ENCODE data around the gene SLC44A3.

Gene SLC44A3, protein sequence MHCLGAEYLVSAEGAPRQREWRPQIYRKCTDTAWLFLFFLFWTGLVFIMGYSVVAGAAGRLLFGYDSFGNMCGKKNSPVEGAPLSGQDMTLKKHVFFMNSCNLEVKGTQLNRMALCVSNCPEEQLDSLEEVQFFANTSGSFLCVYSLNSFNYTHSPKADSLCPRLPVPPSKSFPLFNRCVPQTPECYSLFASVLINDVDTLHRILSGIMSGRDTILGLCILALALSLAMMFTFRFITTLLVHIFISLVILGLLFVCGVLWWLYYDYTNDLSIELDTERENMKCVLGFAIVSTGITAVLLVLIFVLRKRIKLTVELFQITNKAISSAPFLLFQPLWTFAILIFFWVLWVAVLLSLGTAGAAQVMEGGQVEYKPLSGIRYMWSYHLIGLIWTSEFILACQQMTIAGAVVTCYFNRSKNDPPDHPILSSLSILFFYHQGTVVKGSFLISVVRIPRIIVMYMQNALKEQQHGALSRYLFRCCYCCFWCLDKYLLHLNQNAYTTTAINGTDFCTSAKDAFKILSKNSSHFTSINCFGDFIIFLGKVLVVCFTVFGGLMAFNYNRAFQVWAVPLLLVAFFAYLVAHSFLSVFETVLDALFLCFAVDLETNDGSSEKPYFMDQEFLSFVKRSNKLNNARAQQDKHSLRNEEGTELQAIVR

DNA sequence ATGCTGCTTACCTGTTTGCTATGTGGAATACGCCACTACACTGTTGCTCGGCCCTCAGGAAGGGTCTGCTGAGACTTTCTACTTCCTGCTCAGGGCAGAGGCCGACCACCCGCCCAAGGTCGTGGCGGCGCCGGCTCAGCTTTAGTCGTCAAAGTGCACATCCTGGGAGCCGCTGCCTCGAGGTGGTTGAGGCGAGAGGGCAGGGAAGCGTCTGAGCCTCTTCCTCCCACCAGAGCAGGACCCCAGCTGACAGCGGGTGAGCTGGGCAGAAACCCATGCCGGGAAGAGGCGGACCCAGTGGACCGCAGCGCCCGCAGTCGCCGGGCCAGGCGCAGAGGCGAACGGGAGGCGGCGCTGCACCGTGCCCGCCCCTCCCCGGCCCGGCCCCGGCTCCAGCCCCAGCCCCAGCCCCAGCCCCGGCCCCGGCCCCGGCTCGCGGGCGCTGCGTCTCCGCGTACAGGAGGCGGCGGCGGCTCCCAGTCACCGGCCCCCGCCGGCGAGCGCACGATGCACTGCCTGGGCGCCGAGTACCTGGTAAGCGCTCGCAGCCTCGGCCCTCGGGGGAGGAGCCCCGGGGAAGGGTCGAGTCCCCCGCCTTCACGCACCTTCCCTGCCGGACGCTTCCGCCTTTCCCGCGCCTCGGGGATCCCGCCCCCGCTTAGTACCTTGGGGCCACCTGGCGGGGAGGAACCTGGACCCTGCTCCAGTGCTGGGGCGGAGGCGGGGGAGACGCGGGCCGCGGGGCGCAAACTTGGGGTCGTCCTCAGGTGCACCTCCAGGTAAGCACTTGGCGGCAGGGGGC is at the start of gene SLC44A3:
TSS of gene SLC44A3 (plus strand) at position 413 of the 802 bp plus-strand sequence. CDS start at position 508, 95 bp downstream.
- no peak for DNase-seq (ENCODE audit: low read depth)

DNA sequence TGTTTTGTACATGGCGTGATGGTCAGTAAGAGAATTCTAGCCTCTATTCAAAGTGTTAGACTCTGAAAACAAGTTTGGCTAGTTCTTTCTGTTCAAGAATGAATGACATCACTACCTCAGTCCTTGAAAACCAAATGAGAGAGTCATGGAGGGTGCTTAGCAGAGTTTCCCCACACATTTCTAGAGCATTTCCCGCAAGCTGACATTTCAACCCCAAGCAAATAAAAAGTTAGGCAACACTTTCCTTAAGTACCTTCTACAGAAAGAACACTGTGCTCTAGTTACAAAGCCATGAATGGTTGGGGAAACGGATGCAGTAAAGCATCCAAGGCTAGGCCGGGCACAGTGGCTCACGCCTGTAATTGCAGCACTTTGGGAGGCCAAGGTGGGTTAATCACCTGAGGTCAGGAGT is 47.9 kb upstream of the SLC44A3 start:
- DNase-seq (ENCODE audit: low read depth) = no peak

DNA sequence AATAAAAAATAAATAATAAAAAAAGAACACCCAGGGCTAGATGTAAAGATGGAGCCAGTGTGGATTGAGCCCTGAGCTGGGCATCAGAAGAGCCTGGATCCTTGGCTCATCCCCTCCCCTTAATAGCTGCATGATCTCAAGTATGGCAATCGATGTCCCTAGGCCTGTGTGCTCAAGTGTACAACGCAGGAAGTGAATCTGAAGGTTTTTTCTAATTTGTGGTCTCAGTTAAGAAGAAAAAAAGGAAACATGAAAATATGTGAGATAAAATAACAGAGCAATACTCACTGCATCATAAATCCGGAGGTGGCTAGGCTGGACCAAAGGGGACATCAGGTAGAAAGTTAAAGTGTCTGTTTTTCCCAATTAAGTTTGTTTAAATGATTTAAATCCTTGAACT is 47.3 kb upstream of the SLC44A3 start:
- no peak for DNase-seq (ENCODE audit: low read depth)

DNA sequence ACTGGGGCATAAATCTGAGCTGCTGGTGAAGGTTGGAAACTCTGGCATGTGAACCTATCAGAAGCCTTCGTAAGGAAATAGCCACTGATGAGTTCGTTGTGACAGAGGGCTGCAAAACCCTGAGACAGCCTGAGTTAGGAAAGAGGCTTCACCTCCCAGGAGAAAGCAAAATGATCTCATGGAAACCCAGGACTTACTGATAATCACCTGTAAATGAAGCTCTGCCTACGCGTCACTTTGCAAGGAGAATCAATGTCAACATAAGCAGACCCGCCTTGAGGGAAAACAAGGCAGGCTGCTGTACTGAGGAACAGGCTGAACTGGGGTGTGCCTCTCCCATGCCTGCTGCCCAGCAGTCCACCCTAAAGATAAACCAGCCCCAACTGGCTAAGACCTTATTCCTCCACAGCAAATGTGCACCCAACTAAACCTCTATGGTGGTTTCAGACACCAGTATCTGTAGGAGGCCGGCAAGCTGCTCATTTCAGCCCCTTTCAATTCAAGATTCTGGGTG is 46.8 kb upstream of the SLC44A3 start:
- DNase-seq (ENCODE audit: low read depth) = no peak

DNA sequence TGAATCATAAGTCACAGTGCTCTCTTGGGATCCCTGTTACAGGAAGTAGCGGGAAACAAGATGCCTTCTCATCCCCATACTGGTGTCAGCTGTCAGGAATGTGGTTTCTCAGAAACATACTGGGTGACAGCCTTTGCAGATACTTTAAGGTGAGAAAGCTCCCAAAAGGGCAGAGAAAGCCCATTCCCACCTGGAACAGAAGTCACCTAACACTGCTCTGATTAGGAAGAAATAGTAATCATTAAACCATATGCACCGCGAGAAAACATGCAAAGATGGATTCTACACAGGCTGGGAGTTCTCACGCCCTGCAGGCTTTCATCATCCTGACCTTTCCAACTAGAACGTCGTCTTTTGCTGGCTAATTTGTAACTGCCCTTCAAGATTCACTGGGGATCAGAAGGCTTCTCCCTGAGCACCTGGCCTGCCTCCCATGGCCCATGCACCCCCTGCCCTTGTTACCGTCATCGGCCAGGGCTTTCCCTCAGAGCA is 46.2 kb upstream of the SLC44A3 start:
- DNase-seq (ENCODE audit: low read depth) = no peak

DNA sequence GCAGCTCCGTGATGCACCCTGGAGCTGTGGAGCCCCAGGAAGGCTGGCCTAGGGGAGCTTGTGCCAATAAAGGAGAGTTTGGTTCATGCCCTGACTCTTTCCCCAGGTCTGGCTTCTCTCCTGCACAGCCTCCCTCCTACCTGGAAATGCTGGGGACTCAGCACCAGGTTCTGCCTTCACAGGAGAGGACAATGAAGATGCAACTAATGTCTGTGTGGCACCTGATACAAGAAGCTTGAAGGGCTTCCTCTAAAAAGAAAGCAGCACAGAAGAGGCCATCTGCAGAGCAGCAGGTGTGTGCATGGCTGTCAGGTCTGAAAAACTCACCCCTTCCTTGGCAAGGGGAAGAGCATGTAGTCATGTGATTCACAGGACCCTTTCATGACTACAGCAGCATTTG is 43.7 kb upstream of the SLC44A3 start:
- no peak for DNase-seq (ENCODE audit: low read depth)

DNA sequence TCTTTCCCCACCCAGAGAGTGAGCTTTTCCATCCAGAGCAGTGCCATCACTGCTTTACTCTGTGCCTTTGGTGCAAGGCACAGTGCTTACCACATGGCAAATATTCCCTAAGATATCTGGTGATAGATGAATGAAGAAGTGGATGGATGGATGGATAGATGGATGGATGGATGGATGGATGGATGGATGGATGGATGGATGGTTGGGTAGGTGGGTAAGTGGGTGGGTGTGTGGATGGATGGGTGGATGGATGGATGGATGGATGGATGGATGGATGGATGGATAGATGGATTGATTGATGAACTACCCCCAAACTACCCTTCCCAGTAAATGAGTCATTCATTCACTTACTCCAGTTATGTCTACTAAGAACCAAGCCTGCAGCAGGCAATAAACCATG is 42.9 kb upstream of the SLC44A3 start:
- DNase-seq (ENCODE audit: low read depth) = no peak

DNA sequence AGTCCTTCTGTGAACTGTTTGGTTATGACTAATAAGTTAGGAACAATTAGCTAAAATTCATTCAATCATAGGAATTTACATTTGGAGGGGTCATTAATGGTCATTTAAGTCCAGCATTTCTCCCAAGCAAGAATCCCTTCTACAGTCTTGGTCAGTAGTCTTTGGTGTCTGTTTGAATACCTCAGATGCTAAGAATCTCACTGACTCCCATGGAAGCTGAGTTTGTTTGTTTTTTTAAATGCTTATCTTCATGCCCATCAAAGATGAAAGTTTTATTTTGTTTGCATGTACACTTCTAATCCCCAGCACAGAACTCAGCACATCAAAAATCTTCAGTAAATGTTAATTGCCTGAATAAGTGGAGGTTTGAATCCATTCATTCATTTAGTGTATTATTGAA is 41.3 kb upstream of the SLC44A3 start:
- no peak for DNase-seq (ENCODE audit: low read depth)

DNA sequence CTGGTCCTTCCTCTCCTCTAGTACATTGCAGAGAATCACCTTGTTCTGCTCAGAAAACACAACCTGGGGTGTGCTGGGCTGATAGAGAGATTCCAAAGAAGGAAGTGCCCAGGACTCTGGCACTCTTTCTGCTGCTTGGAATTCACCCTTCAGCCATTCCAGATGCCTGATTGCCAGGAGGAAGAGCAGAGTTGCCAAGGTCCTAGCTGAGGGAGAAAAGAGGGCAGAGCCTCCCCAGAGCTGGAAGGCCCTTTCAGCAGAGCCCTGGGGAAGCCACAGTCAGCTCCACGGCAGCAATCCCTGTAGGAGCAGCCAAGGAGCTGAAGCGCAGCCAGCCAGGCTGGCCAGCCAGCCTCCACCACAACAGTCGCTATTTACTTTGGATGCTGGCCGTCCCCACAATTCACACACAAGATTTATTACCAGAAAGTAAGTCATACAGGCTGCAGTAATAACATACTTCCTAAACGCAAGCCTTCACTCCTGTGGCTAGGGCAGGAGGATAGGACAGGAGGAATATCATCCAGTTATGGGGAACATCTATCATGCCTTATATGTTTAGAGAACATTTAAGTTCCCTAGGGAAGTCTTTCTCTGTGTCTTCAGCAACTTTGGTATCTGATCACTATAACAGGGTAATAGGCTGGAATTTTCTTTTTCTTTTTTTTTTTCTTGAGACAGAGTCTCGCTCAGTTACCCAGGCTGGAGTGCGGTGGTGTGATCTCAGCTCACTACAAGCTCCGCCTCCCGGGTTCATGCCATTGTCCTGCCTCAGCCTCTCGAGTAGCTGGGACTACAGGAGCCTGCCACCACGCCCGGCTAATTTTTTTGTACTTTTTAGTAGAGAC is 36.6 kb upstream of the SLC44A3 start:
- no peak for DNase-seq (ENCODE audit: low read depth)

DNA sequence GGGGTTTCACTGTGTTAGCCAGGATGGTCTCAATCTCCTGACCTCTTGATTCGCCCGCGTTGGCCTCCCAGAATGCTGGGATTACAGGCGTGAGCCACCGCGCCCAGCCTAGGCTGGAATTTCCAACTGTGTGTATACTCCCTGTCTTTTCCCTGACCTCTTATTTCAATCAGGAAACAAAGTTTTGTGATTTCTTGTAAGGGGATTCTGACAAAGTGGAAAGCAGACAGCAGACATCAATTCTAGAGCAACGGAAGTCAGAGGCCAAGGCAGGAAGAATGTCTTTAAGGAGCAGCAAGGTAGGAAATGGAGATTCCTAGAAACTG is 36.0 kb upstream of the SLC44A3 start:
- DNase-seq (ENCODE audit: low read depth) = no peak

DNA sequence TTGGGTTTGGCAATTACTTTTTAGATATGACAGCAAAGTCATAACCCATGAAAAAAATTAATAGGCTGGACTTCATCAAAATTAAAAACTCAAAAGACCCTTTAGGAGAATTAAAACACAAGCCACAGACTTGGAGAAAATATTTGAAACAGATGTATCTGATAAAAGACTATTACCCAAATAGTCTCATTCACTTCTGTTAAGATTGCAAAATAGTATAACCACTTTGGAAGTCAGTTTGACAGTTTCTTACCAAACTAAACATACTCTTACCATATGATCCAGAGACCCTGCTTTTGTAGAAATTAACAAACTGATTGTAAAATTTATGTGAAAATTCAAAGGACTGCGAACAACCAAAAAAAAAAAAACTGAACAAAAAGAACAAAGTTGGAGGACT is 32.5 kb upstream of the SLC44A3 start:
- DNase-seq (ENCODE audit: low read depth) = no peak

DNA sequence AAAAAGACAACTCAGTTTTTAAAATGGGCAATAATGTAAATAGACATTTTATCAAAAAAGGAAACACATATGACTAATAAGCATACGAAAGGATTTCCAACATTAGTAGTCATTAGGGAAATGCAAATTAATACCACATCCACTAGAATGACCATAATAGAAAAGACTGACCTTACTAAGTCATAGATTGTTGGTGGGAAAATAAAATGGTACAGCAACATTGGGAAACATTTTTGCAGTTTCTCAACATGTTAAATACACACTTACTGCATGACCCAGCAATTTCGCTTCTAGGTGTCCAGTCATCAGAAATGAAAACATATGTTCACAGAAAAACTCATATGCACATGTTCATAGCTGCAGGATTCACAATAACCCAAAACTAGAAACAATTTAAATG is 29.9 kb upstream of the SLC44A3 start:
- DNase-seq (ENCODE audit: low read depth) = no peak

DNA sequence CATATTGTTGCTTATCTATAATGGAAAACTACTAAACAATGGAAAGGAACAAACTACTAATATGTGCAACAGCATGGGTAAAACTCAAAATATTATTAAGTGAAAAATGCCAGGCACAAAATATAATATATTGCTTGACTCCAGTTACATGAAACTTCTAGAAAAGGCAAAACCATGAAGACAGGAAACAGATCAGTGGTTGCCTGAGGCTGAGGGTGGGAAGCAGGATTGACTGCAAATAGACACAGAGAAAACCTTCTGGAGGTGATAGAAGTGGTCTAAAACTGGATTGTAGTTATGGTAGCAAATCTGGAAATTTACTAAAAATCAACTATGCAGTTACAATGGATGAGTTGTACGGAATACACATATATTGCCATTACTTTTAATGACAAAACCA is 29.5 kb upstream of the SLC44A3 start:
- no peak for DNase-seq (ENCODE audit: low read depth)

DNA sequence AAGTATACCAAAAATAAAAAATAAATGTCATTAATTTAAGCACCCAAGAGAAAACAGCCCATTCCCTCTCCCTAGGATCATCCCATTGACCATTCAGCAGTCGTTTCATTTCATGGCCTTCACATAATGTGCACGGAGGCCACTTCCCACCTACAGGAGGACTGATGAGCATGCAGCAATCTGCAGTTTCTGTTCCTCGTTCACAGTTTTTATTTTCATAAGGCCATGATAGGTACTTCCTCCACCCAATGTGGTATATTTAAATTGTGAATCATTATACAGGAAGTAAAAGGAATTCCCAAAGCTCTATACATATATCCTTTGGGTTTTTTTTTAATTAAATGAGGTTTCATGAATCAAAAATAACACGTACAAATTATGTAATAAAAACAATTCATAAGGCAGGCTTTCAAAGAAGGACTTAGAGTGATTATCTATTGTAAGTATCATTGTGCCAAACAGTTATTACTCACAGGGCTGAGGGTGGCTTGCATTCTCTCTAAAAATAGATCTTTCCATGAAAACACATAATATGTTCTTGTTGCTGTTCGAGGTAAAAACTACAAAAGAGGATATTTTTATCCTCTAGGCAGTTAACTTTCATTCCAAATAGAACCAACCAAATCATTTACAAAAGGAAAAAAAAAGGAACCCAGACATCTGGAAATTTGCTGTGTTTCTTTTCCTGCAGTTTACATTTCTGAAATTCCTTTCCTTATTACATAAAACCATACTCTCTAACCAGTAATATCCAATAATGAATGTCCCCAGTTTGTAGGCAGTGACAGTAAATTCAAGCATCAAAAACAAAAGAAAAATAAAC is 27.5 kb upstream of the SLC44A3 start:
- no peak for DNase-seq (ENCODE audit: low read depth)

DNA sequence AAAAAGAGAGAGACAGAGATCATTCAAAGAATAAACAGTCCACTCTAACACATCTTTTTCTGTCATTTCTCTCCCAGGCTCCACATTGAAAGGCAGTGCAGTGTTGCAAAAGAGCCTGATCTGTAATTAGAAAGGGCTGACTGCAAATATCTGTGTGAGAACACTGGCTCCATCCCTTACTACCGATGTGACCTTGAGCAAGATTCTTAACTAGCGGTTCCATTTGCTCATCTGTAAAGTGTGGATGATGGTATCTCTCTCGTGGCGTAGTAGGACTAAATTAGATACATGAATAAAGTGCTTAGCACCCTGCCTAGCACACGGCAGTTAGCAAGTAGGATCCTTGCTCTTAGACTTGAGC is 26.9 kb upstream of the SLC44A3 start:
- DNase-seq (ENCODE audit: low read depth) = no peak

DNA sequence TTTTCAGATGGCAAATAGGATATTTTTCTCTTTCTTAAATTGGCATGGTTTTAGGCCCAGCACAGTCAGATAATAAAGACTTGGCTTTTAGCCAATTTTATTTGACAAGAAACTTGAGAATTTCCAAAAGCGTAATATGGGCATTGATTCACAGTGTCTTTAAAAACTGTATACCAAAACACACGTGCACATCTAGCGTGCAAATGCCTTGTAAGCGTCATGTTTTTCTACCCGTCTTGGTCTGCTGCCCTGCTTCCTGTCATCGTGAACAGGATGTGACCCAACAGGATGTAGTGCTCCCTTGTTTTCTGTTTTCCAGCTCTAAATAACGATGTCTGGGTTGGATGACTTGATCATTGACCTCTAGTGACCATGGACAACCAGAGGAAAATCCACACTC is 24.7 kb upstream of the SLC44A3 start:
- no peak for DNase-seq (ENCODE audit: low read depth)

DNA sequence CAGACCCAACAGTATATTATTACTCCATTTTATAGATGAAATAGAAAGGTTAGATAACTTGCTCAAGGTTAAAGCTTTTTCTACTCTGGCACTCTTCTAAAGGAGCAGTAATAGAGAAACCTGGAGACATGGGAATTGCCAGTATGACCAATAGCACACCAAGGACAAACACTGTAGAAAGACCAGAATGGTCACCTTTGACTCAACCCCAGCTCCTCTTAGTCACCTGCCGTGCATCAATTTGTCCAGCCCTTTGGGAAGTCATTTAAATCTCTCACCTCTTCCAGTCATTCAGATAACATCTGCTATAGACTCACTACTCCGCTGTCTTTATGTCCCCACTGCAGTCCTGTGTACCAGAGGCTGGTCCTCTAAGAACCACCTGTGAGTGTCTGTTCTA is 23.9 kb upstream of the SLC44A3 start:
- DNase-seq (ENCODE audit: low read depth) = no peak

DNA sequence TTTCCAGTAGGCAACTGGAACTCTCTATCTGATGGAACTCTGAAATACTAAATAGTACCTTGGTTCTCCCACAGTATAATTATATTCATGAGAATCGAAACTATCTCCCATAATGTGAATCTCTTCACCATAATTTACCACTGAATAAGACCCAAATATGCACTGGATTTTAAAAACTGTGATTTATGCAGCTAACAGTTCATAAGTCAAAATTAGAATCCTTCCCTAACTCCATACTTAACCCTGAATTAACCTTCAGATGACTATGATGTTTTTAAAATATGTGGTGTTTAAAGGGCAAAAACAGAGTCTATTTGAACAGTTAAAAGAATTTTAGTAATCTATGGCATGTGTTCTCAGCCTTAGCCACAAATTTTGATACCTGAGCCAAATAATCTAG is 22.9 kb upstream of the SLC44A3 start:
- DNase-seq (ENCODE audit: low read depth) = no peak

DNA sequence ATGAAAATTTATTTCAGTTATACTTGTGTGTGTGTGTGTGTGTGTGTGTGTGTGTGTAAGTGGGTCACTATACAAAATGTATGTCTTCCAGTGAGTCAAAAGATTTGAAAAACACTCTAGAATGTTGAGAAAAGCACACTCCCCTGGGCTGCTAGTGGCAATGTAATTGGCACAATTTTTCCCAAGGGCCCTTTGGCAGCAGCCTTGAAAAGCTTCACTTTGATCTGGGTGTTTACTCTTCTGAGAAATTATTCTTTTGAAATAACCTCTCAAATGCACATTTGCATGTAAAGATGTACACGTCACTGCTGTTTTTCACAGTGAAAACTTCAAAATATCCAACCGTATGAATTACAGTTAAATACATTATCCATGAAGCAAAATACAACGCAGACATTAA is 22.1 kb upstream of the SLC44A3 start:
- DNase-seq (ENCODE audit: low read depth) = no peak

DNA sequence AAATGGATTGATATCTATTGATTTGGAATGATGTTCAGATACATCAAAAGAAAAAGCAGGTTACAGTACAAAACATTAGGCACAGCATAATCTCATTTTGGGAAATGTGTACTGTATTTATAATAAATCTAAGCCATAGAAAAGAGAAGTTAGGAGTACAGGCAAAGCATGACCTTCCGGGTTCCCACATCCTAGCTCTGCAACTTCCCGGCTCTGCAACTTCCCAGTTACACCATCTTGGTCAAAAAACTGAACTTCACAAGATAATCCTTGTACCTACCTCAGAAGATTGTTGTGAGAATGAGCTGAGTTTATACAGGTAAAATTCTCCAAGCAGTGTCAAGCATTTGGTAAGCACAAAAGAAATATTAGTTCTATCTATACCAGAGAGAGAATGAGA is 21.7 kb upstream of the SLC44A3 start:
- DNase-seq (ENCODE audit: low read depth) = no peak

DNA sequence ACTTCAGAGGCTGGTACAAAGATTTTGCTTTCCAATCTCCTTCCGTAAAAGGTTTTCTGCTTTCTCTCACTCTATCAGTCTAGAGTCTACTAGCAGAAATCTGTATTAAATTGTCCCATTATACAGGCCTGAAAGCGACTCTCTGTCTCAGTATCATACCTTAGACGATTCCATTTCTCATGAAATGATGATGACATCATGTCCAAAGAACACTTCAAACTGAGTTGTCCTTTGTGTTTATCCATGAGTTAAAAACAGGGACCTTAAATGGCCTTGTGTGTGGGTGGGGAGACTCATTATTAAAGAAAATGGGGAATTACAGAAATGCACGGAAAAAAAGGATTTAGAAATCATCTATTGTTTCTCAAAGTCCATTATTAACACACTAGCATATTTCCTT is 21.0 kb upstream of the SLC44A3 start:
- DNase-seq (ENCODE audit: low read depth) = no peak
